GM19023 (cell line): ENCODE results near the gene PHC2.

Source experiments
- ATAC-seq: cut with Tn5 transposase; IDR thresholded peaks from one replicate; pipeline ENCODE4 v1.9.1; 2021; ENCODE audit warnings: mild to moderate bottlenecking, moderate library complexity; ENCODE audit not compliant: unreplicated experiment

Gene PHC2

DNA sequence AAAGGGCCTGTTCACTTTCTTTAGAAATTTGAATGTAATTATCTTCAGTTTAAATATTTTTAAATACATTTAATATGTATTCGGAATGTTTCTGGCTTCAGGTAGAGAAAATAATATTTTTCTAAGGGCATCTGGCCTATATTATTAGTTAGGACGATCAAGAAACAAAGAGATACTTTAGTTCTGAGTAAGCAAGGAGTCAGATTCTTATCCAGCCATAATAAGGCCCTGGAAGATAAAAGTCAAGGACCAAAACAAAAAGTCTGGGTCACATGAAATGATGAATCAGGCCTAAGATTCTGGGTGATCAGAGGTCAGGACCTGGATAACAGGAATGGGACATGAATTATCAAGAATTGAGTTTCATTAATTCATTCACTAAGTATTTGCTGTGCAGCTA, 6.3 kb downstream of the PHC2 start:
- no peak for ATAC-seq

GRCh38 chr1:33424205-33424604, 6.7 kb downstream of the PHC2 start:
- ATAC-seq, result no peak

DNA sequence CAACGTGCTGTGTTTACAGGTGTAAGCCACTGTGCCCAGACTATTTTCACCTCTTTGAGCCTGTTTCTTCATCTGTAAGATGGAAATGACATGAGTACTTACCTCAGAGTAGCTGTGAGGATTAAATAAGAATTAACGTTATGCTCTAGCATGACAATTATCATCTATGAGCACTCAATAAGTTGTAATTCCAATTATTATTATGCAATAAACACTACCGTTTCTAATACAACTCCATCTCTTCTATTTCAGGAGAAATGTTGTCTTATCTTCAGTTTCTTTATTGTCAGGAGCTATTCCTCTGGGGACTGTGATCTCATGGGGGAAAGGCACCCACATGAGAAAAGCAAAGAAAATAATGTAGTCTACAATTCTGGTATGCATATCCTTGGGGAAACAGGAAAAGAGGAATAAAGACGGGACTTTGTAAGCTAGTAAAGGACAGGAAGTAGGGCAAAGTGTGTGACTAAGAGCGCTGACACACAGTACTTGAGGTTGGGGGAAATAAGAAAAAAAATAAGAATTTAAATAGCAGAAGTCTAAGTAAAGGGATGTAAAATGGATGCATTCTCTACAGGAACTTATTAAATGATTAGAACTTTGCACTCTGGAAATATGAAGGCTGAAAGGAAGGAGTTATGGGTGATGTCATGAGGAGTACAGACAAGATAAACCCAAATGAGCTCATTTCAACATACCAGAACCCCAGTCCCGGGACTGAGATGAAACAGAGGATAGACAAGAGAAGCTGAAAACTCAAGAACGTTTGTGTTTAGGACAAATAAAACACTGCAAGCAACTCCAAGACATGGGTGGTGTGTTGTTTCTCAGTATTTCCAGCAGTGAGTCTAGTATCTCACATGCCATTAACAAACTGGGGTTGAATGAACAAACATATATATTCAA, 9.8 kb downstream of the PHC2 start:
- ATAC-seq, result no peak

DNA sequence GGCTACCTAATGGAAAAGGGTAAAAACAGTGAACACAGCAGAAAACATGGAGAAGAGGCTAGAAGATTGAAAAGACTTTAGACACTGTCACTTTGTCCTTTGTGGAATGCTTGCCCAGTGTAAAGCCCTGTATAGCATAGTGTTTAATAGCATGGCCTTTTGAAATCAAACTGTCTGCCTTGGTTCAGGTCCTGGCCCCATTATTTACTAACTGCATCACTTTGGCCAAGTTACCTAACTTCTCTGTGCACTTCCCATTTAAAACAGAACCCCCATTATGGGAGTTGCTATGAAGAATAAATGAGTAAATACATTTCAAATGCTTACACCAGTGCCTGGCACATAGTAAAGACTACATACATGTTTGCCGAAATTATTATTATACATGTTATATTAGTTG, 12.1 kb downstream of the PHC2 start:
- no peak for ATAC-seq

DNA sequence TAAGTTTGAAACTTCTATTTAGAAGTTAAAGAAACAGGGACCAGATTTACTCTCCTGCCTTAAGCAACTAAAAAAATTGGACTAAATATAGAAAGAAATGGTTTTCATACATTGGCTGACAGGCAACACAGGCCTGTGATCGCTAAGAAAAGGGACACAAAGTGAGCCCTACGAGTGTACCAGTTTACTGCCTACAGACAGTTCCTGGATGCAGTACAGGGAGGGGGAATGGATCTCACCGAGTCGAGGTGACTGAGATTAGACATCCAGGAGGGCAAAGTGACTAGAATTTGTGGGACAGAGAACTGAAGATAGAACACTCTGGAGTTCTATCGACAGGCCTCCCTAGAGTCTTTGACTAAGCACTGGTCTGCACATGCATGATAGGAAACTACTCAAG, 16.0 kb downstream of the PHC2 start:
- no peak for ATAC-seq

DNA sequence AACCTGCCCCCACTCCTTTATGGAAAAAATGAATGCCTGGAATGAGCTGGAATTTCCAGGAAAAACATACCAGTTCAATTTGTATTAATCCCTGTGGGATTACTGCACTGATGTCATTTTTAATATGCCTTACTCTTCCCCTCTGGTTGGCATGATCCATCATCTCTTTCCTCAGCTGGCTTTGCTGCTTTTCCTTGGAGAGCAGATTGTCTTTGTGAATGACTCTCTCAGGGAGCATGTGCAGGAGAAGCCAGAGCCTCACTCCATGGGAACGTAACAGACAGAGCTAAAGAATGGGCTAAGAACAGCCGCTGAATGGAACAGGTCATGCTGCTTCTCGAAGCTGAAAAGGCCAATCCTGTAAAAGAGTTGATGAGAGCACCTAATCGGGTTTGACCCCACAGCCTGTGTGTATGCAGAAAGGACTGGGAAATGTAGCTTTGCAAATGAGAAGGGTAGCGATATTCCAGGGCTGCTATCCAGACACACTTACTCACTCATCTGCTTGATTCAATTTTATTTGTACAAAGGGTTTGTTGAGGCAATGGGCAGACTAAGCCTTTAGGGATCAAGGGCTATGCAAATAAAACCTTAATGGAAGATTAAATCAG, 20.7 kb downstream of the PHC2 start:
- ATAC-seq, result no peak

DNA sequence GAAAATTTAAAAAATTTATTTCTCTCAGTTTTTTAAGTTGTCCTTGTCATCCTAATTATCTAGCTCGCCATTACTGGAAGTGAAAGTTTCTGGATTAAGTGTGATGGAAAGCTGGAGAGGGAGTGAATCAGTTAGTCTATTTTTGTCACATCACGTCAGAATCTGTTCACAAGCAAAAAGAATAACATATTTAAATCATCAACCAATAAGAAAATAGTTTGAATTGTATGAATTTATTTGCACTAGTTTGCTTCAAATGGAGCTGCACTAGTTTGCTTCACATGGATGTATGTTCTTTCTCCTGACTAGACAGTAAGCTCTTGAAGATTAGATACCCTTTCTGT, 22.8 kb downstream of the PHC2 start:
- ATAC-seq, result no peak

- ATAC-seq, result no peak
These were observed 23.4 kb downstream of the PHC2 start for GRCh38 chr1:33407352-33408092.

DNA sequence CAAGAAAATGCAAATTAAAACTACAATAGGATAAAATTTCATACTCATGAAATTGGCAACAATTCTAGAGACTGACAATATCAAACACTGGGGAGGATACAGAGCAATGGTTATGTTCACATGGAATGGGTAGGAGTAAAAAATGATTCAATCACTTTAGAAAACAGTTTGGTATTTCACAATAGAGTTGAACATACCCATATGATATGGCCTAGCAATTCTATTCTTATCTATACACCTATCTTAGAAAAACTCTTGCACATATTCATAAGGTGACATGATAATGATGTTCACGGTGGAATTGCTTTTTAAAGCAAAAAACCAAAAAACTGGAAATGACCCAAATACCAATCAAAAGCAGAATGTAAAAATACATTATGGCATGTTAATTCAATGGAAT, 28.7 kb downstream of the PHC2 start:
- ATAC-seq, result no peak

DNA sequence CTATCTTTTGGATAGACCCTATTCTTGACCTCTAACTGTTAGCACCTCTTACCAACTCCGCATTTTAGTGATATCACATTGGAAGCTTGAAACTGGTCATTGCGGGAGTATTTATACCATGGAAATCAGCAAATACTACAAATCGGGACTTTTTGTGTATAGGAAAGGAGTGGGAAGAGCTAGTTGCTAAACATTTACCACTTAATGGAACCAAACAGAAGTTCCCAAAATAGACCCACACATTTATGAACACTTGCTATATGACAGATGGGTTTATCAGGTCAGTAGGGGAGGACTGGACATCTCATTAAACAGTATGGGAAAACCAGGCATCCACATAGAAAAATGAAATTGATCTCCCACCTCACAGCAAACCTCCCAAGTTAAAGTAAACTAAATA, 29.4 kb downstream of the PHC2 start:
- ATAC-seq, result no peak

DNA sequence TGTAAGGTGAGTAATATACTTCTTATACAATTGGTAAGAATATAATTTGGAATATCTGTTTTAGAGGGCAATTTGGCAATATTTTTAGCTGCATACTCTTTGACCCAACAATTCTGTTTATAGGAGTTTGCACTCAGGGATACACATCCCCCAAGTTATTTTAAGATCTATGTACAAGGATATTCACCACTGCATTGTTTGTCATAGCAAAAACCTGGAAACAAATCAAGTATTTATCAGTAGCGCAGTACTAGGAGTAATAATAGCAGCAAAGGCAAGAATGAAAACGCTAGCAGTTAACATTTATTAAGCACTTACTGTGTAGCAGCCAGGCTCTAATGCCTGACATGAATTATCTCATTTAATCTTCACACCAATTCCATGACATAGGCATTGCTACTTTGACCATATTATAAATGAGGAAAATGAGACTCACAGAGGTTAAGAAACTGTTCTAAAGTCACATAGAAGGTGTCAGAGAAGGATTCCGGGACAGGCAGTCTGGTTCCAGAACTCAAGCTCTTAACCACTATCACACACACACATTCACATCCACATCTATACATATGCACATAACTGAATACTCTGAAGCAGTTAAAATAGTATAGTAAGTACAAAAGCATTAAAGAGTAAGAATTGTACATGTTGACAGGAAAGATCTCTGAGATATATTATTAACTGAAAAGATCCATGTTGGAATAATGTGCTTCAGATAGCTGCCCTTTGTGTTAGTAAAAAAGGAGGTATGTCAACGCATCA, 30.6 kb downstream of the PHC2 start:
- ATAC-seq, result no peak

DNA sequence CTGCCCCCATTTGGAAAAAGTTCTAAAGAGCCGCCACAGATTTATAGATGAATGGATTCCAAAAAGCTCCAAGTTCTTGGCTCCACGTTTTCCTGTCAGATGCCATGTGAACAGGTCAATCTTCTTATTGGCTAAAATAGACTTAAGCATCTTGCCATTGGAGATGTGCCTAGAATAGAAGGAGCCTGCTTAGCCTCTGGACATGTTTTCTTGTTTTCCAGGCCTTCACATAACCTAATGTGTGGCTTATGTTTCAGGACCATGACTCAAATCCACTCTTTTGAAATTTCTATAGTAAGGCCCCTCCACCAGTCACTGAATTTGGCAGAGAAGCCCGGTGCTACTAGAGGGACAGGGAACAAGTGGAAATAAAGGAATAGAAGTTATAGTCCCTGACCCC, 31.5 kb downstream of the PHC2 start:
- no peak for ATAC-seq

DNA sequence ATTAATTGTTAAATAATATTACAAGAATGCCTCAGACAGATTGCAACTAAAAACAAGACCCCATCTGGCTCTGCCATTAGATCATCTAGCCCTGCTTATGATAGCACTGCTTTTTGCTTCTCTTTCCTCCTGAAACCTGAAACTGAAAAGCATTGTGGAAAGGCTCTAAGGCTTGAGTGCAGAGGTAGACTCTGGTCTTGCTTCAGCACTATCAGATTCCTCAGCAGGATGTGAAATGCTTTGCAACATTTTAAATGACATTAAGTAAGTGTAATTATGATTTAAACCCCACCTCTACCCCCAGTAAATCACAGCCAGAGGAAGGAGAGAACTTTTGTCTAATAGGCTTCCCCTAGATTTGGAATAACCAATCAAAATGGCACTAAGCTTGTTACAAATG, 32.9 kb downstream of the PHC2 start:
- no peak for ATAC-seq

DNA sequence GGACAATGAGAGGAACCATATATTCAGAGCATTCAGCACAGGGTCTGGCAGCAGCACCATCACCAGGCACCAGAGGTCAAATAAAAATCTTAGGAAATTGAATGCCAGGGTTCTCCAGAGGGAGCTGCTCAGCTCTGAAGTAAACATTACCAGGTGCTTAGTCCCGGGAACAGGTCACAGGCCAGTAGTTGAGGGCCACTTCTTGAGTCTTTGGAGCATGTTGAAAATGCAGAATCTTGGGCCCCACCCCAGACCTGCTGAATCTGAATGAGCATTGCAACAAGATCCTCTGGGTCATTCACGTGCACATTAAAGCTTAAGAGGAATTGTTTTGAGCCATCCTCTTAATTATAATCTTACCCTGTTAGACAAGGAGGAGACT, 33.8 kb downstream of the PHC2 start:
- ATAC-seq, result no peak

DNA sequence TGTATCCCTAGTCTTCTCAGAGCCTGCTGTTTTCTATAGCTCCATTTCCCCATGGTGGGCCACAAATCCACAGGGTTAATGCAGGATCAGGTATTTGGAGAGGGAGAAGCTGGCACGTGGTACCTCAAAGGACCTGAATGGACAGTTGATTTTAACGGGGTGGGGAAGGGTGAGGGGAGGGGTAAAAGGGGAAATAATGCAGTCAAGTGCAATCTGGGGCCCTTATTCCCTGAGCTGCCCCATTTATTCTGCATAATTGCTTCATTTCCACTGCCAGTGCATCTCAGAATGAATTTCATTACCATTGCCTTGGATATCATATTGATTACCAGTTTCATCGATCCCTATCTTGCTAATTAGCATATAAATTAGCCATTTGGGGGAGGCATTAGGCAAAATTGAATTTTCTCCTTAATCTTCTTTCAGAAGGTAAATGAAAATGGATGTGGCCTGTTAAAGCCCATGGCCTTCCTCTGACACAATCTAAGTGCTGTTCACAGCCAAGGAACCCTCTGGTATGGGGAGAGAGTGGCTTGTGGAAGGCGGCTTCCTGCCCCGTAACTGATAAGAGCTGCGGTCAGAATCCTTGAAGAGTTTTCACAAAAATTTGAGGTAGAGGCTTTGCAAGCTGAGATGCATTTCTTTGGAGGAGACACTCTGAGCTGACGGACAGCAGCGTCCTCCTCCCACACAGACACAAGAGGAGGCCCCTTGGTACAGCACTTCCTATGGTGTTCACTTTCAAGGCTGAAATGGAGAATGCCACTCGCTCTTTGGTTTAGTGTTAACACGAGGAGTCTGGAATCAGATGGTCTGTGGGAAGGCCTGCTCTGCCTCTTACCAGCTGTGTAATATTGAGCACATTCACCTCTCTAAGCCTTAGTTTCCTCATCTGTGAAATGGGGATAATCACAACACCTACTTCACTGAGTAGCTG, 34.4 kb downstream of the PHC2 start:
- ATAC-seq, result no peak

DNA sequence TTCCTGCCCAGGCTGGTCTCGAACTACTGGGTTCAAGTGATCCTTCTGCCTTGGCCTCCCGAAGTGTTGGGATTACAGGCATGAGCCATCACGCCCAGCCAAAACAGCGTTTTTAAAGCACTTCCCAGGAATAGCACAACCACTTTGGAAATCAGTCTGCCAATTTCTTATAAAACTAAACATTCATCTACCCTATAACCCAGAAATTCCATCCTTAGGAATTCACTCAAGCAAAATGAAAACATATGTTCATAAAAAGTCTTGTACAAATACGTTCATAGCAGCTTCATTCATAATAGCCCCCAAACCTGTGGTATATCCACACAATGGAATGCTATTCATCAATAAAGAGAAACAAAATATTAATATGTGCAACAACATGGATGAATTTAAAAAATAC, 36.1 kb downstream of the PHC2 start:
- no peak for ATAC-seq

DNA sequence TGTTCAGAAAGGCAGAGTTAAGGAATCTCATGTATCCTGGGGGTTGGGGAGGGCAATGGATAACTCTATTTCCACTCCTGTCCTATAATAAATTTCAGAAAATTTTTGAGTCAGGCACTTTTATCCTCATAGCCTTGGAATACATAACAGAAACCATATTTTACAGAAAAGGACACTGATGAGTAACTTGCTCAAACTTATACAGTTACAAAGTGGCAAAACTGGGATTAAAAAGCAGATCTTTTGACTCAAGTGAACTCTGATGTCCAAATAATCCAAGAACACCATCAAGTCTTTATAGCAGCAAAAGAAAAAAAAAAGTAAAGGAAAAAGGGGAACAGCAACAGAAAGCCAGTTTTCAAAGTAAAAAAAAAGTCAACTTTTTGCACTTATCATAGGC, 36.9 kb downstream of the PHC2 start:
- ATAC-seq, result no peak

GRCh38 chr1:33393524-33393923, 37.4 kb downstream of the PHC2 start:
- ATAC-seq, result no peak

- no peak for ATAC-seq
These were observed 38.3 kb downstream of the PHC2 start for GRCh38 chr1:33392639-33393038.

GRCh38 chr1:33392206-33392605, 38.7 kb downstream of the PHC2 start:
- ATAC-seq, result no peak
